Stimulated activated naive CD4-positive, alpha-beta T cell (primary cell): ENCODE results near the gene NPW.
A peak's percentile ranks its signal among the peaks of the same experiment; 100 is the strongest.

Experiments
- DNase-seq, 6 experiments: peaks; one replicate each; lab custom pipeline; 2025; lab: John Stamatoyannopoulos, UW

NPW gene

GRCh38 chr16:1984347-1985225, 35.0 kb upstream of the NPW start:
- peak in 4 of 6 experiments; percentile 40 to 58 (median 43) for DNase-seq

- no peak for DNase-seq
Measured at GRCh38 chr16:1985466-1986150, 34.0 kb upstream of the NPW start.

GRCh38 chr16:1987198-1987597, 32.4 kb upstream of the NPW start:
- DNase-seq = no peak

- peak in 1 of 6 experiments; percentile 12 for DNase-seq
Measured at GRCh38 chr16:1989209-1990100, 30.1 kb upstream of the NPW start, which contains the start of gene SYNGR3. Gene SYNGR3 (plus strand): TSS chr16:1989970. CDS start chr16:1990103, 133 bp downstream.

GRCh38 chr16:1990101-1990350, 29.6 kb upstream of the NPW start:
- no peak for DNase-seq

- peak in 4 of 6 experiments; percentile 15 to 40 (median 28) for DNase-seq
Measured at GRCh38 chr16:1990351-1991134, 29.0 kb upstream of the NPW start.

- DNase-seq = peak; percentile 13 to 49 (median 38)
Measured at GRCh38 chr16:1991135-1991551, 28.4 kb upstream of the NPW start.

GRCh38 chr16:1991588-1991947, 28.0 kb upstream of the NPW start:
- DNase-seq = no peak

- DNase-seq = peak; percentile 91 to 100 (median 97)
Measured at GRCh38 chr16:1991948-1992703, 27.5 kb upstream of the NPW start.

- peak in 2 of 6 experiments; percentile 43 to 48 for DNase-seq
Measured at GRCh38 chr16:1992704-1993317, 26.8 kb upstream of the NPW start.

- peak in 1 of 6 experiments; percentile 32 for DNase-seq
Measured at GRCh38 chr16:1993731-1994131, 25.9 kb upstream of the NPW start.

GRCh38 chr16:1997494-1998359, 21.9 kb upstream of the NPW start:
- no peak for DNase-seq

- no peak for DNase-seq
Measured at GRCh38 chr16:1998360-1998835, 21.2 kb upstream of the NPW start.

- no peak for DNase-seq
Measured at GRCh38 chr16:1998852-1999801, 20.5 kb upstream of the NPW start.

GRCh38 chr16:1999866-2000514, 19.6 kb upstream of the NPW start:
- DNase-seq = no peak

- no peak for DNase-seq
Measured at GRCh38 chr16:2001035-2001434, 18.6 kb upstream of the NPW start.
